NCI-H2029 (cell line): Measurements from ENCODE around the gene PODXL2.
"Not testable (repeated sequence)": the region's sequence is repeated elsewhere in the genome, so short reads cannot be mapped to it uniquely, and the experiment has no call there.

Experiments used
- DNase-seq: peaks from one replicate; lab custom pipeline; 2025; lab: John Stamatoyannopoulos, UW

Gene PODXL2

GRCh38 chr3:127604546-127605165 lies 24.3 kb upstream of the PODXL2 start:
- no peak for DNase-seq

- DNase-seq: not testable (repeated sequence)
Observed at GRCh38 chr3:127605547-127605946, 23.4 kb upstream of the PODXL2 start.

- no peak for DNase-seq
Observed at GRCh38 chr3:127606086-127606805, 22.7 kb upstream of the PODXL2 start.

GRCh38 chr3:127606981-127607595 lies 21.9 kb upstream of the PODXL2 start:
- peak; percentile 95 for DNase-seq

GRCh38 chr3:127607675-127608361 lies 21.2 kb upstream of the PODXL2 start:
- no peak for DNase-seq

GRCh38 chr3:127608362-127608718 lies 20.6 kb upstream of the PODXL2 start:
- no peak for DNase-seq

- DNase-seq: no peak
Observed at GRCh38 chr3:127610105-127610504, 18.9 kb upstream of the PODXL2 start.

GRCh38 chr3:127611251-127611650 lies 17.7 kb upstream of the PODXL2 start:
- DNase-seq: no peak

GRCh38 chr3:127612966-127613365 lies 16.0 kb upstream of the PODXL2 start:
- DNase-seq: peak; percentile 91

GRCh38 chr3:127613406-127613805 lies 15.6 kb upstream of the PODXL2 start:
- DNase-seq: peak; percentile 72

GRCh38 chr3:127614928-127615589 lies 13.9 kb upstream of the PODXL2 start:
- DNase-seq: no peak

GRCh38 chr3:127615631-127616305 lies 13.2 kb upstream of the PODXL2 start:
- no peak for DNase-seq

GRCh38 chr3:127616836-127617605 lies 12.0 kb upstream of the PODXL2 start:
- no peak for DNase-seq

- DNase-seq: no peak
Observed at GRCh38 chr3:127618891-127619290, 10.1 kb upstream of the PODXL2 start.

GRCh38 chr3:127620637-127621375 lies 8.2 kb upstream of the PODXL2 start:
- no peak for DNase-seq

- no peak for DNase-seq
Observed at GRCh38 chr3:127622031-127622430, 7.0 kb upstream of the PODXL2 start.

GRCh38 chr3:127622772-127623576 lies 6.0 kb upstream of the PODXL2 start:
- no peak for DNase-seq

- no peak for DNase-seq
Observed at GRCh38 chr3:127624063-127624462, 4.9 kb upstream of the PODXL2 start.

GRCh38 chr3:127625821-127626220 lies 3.2 kb upstream of the PODXL2 start:
- DNase-seq: no peak
